Activated CD8-positive, alpha-beta memory T cell treated with anti-CD3 and anti-CD28 coated beads, Interleukin-2, amount 50 U/mL, for 24 hours (primary cell): ENCODE results near the gene DYRK1A.

Source experiments
- DNase-seq: peaks from one replicate; pipeline ENCODE4 v3.0.0-alpha.2; 2020; ENCODE audit errors: extremely low read depth

Gene DYRK1A

DNA sequence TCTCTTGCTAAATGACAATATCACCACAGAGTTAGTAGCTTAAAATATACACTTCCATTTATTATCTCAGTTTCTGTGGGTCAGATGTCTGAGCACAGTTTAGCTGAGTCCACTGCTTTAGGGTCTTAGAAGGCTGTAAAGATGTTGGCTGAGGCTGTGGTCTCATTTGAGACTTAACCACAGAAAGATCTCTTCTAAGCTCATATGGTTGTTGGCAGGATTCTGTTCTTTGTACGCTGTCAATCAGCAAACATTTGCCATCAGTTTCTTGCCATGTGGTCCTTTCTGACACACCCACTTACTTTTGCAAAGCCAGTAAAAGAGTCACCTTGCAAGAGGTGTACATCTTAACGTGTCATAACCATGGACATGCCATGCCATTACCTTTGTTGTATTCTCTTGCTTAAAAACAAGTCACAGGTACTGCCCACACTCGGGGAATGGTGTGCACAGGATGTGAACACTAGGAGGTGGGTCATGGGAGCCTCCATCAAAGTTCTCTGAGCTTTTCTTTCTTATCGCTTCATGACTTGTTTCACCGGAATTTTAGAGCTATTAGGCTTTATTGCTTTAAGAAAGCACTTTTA is 18.7 kb downstream of the DYRK1A start:
- DNase-seq: no peak

DNA sequence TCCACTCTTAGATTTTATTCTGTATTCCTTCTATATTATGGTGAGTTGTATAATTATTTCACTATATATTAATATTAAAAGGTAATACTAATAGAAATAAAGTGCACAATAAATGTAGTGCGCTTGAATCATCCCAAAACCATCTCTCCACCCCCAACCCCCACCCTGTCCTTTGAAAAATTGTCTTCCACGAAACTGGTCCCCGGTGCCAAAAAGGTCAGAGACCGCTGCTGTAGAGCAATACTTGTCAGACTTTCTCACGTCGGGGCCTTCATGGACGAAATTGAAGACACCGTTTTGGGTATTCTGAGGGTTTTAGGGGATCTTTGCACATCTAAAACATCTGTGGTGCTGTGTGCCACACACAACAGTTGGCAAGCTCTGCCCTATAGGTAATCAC is 19.6 kb downstream of the DYRK1A start:
- no peak for DNase-seq

DNA sequence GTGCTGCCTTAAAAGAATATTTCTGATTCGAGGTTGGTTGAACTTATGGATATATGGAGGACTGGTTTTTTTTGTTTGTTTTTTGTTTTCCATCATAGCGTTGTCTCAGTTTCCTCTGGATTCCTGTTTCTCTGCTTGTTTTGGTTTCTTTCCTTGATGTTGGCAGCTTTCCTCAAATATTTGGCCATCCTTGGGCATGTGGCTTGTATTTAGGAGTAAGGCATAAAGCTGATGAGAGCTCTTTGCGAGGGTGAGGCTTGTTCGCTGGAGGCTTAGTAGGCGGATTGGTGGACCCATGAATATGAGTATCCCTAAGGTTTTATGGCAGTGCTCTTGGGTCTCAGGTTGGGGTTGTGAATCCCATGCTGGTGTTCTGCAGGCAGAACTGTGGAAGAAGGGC is 22.9 kb downstream of the DYRK1A start:
- DNase-seq: no peak

DNA sequence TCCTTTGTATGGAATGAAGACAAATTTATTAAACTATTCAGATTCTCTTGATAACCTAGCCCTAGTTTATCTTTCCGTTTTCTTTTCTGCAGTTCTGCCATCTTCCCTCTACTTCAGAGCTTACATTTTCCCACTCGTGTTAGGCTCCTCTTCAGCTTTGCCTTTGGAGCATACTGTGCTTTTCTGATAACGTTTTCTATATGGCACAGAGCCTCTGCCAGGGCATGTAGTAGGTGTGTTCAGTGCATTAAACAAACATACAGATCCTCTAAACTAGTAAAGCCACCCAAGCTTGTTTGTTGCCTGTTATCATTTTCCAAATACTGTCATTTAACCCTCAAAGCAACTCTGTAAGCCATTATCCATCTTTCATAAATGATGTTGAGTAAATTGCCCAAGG is 25.1 kb downstream of the DYRK1A start:
- DNase-seq: no peak

DNA sequence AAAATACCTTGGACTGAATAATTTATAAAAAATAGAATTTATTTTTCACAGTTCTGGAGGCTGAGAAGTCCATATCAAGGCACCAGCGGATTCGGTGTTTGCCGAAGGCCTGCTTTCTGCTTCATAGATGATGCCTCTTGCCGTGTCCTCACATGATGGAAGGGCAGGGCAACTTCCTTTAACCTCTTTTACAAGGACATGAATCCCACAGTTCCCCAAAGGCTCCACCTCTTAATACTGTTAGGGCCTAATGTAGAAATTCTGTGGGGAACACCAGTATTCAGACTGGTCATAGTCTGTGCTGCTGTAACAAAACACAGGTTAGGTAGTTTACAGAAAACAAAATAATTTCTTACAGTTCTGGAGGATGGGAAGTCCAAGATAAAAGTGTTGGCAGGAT is 25.9 kb downstream of the DYRK1A start:
- DNase-seq: no peak

DNA sequence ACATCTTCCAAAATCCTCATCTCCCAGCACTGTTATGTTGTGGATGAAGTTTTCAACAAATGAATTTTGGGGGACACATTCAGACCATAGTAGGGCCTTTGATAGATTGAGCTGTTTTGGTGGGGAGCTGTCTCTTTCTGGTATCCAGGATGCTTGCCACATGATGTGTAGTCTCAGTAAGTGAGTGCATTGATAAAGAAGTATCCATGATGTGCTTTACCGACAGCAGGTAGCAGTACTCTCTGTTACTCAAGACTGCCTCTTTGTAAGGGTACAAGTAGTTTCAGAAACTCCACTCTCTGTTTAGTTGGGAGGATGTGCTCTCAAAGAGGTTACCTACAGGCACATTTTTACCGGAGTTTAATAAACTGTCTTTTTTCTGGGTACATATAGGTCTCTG is 26.5 kb downstream of the DYRK1A start:
- no peak for DNase-seq

DNA sequence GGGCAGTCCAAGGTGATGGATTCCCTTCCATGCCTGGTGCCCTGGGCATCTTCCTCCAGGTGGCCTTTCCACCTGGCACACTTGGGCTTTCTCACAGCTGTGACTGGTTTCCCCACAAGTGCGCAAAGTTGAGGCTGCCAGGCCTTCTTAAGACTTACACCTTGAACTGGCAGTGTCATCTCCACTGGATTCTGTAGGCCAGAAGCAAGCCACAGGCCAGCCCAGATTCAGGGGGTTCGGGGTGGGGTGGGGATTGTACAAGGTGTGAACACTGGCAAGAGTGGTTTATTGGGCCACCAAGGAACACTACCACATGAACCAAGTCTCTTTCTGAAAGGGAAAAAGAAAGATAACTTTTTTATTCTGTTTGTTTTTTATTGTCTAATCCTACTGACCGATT is 27.2 kb downstream of the DYRK1A start:
- no peak for DNase-seq

DNA sequence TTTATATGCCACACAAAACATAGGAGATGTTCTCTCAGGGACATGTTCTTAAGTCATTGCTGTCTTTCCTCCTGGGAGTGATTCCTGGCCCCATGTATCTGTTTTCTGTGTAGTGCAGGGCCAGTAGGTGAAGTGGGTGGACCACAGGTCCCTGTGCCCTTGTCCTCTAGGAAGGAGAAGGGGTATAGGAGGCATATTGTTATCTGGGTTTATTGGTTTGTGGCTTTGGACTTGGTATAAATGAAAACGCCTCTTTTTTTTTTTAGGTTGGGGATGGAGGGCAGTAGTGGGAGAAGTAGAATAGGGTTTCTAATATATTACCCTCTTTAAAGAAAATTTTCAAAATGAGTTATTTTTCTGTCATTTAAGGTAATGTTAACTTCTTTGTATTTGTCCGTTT is 29.4 kb downstream of the DYRK1A start:
- DNase-seq: no peak

DNA sequence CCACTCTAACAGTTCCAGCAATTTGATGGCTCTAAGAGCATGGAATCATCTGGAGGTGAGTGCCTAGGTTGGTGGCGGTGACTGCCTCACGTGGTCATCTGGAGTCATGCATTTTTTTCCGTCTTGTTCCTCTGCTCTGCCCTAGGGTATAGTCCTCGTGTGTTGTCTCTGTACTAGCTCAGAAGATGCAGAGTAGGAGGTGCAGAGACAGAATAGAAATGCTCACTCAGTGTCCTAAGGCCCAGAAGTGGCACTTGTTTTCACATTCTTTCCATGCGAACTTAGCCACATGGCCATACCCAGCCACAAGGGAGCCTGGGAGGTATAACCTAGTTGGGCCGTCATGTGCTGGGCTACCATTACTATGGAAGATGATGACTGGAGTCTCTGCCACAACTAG is 30.3 kb downstream of the DYRK1A start:
- DNase-seq: no peak

DNA sequence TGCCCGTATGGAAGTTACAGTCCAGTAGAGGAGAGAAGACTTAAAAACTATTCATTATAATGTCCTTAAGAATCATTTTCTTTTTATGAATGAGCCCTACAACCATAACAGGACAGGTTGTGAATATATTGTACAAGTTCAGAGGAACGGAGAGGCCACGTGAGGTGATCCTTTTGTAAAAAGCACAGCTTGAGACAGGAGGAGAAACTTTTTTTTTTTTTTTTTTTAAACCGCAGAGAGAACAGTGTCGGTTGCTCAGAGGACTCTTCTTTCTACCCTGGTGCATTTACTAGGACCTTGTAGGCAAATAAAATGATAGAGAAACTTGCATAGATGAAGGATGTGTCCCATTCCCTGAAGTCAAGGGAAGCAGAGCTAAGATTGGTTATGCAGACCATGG is 32.1 kb downstream of the DYRK1A start:
- no peak for DNase-seq

DNA sequence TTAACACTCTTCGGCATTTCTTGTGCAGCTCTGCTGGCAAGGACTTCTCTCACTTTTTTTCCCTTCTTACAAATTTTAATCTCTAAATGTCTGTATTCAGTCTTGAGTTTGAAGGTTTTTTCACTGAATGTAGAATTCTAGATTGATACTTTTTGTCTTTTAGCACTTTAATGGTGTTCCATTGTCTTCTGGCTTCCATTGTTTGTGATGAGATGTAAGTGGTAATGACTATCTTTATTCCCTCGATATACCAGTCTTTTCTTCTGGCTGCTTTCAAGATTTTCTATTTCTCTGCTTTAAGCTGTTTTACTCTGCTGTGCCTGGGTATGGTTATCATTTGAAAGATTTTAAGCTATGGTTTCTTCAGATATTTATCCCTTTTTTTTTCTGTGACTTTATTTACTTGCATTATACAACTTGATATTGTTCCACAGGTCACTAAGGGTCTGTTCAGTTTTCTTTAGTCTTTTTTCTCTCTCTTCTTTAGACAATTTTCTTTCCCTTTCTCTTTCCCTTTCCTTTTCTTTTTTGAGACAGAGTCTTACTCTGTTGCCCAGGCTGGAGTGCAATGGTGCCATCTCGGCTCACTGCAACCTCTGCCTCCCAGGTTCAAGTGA is 35.8 kb downstream of the DYRK1A start:
- no peak for DNase-seq

DNA sequence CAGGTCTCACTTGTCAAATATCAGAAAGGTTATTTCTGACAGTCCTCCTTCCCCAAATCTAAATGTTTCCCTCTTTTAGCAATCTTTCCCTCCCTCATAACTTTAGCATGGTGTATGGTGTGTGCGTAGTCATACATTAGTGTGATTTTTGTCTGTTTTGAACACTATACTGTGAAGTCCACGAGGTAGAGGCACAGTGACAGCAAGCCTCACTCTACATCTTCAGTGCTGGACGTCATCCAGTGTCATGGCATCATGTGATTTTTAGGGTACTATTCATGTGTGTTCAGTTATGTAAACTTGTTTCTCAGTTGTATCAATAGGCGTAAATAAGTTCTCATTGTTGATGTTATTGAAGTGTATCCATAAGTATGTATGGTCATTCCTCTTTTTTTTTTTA is 39.1 kb downstream of the DYRK1A start:
- DNase-seq: no peak

DNA sequence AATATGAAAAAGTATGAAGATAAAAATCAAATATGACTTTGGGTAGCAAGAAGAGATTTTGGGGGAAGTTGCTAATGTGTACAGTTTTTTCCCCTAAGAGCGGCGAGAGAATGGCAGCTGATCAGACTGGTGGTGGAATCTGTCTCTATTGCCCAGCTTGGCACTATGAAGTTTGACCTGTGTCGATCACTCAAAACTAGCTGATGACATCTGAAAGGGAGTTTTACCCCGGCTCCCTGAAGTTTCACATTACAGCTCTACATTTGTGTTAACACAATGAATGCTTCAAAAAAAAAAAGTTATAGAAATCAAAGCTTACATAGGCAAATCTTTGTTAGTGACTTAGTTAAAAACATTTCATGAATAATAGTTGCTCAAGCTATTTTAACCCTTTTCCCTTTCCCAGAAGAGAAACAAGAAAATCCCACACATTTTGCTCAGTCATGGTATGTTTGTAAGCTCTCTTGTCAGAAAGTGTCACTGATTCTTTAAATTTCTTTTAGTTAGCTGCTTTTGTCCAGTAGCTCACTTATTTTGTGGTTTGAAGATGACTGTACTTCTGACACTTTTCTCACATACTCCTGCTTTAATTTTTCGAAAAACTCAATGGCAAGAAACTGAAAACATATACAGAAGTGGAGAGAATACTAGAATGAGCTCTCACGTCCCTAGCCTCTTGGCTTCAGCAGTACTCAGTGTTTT is 41.3 kb downstream of the DYRK1A start:
- no peak for DNase-seq

DNA sequence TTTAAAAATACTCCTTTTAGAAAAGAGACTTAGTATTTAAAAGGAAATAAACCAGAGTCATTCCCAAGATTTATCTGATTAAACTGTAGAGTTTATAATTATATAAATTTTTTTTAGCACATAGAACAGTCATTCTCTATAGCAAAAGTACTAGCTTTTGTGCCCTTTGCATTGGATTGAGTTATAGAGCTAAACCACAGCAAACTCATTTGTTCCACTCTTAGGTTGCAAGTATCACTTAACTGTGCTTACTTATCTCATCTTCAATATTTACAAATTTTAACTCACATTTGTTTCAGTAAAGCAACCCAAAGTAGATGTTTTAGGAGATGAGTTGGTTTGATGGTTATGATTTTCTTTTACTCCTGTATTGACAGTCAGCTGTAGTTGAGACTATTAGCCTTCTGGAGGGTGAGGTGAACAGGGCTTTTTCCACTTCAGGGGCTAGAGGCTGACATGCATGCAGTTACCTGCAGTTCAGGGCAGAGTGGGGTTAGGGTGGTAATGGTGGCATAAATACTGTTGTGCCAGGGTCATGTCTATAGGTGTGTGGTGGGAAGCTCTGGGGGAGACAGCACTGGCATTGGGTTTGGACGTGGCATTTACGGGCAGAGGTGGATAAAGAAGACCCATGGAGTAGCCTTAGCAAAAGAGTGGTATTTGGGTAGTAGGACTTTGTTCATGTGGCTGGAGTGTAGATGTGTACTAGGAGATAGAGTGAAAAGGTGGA is 42.1 kb downstream of the DYRK1A start:
- no peak for DNase-seq

DNA sequence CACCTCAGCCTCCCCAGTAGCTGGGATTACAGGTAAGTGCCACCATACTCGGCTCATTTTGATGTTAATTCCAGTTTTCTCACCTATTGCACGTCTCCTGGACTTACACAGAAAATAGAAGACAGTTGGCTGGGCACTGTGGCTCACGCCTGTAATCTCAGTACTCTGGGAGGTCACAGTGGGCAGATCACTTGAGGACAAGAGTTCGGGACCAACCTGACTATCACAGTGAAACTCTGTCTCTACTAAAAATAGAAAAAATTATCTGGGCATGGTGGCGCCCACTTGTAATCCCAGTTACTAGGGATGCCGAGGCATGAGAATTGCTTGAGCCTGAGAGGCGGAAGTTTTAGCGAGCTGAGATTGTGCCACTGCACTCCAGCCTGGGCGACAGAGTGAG is 44.1 kb downstream of the DYRK1A start:
- DNase-seq: no peak

DNA sequence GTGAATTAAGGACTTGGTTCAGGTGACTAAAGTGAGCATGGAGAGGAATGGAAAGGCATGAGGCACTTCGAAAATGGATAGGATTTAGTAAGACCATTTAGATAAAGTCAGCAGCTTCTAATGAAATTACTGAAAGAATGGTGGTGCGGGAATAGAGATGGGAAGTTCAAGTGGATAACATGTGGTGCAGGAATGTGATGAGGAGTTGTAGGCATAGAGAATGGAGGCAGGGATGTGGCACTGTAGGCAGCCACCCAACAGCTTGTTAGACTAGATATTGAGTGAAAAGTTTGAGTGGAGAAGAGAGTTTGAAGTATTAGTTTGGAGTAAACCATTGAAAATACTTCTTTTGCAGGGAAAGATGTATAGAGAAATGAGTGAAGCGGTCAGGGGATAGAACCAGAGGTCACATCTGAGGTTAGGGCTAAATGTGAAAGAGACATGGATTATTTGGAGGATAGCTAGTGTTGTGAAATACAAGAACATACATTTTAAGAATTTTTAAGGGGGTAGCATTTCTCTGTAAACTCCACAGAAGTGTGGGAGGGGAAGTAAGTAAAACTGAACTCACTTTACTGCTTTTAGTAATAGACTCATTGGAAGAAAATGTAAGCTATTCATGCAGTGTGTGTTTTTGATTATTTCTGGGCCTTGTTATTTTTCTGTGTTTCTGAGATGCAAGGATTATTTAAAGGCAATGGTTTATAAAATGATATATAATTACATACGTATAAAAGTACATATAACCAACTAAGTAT is 46.2 kb downstream of the DYRK1A start:
- DNase-seq: no peak

DNA sequence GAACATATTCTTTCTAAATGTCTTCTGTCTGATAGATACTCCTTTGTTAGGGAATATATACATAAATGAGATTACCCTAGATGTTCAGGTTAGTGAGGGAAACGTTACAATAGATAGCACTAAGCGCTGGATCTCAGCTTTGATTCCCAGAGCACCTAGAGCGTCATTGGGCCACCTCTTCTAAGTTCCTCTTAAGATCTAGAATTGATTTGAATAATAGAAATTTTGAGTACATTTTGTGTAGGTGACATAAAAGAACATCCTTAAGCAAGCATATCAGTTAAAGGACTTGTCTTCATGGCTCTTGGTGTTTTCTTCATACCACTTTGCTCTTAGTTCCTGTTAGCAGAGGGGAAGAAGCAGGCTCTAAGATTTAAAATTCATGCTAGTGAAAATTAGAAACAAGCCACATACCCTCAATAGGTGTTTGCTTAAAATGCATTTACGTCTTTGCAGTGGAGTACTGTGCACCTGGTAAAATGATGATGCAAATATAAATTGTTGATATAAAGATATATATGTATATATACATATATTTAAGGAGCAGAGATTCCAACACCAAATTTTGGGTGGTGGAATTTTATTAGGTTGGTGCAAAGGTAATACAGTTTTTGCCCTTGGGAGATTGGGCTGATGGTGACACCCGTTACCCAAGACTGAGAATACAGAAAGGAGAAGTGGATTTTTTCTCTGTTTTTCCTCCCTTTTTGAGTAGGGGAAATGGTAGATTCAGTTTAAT is 47.1 kb downstream of the DYRK1A start:
- DNase-seq: no peak

DNA sequence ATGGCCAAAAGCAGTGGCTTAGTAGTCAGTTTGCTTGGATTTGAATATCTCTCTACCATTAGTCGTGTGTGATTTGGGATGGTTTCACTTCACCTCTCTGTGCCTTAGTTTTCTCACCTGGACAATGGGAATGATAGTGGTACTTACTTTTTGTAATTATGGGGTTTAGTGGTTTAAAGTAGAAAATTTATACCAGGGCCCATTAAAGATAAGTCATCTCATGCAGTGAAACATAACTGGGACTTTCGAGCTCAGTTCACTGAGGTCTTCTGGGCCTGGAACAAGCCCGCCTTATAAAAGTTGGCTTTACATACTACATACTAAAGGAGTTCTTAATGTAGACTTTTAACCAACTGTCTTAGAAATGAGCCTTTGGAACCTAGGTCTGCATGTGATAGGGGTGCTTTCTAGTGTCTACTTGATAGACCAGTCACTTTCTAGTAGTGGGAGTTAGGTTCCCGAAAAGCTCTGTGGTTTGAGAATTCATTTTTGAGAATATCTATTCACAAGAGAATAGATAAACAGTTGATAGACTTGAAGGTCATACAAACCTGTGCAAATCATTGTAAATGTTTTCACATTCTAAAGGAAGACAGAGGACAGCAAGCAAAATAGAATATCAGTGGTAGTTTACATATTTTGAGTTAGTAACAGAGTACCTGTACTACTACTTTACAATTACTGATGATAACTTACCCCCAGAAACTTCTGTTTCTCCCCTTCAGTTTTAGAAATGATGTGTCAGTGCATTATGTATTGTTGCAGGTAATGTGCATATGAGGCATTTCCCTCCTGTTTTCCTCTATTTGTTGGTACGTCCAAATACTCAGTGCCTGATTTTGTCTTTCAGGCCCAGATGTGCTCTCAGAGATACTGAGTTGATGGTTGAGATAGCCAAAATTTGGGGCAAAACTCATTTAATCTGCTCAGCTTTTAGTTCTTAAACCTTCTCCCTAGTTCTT is 48.0 kb downstream of the DYRK1A start:
- no peak for DNase-seq

DNA sequence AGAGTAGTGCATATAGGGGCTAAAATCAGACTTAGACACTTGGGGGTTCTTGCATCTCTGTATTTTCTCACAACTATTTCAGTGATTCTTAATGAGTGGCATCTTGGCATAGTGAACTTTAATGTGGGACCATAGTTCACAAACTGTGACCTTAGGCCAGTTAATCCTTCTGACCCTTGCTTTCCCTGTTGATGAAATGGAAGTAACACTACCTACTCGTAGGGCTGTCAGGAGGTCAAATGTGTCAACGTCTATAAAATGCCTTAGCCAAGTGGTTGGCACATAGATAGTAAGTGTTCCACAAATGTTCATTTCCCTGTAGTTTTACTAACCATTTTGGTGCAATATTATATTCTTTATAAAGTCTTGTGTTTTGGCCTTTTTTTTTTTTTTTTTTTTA is 49.4 kb downstream of the DYRK1A start:
- DNase-seq: no peak

DNA sequence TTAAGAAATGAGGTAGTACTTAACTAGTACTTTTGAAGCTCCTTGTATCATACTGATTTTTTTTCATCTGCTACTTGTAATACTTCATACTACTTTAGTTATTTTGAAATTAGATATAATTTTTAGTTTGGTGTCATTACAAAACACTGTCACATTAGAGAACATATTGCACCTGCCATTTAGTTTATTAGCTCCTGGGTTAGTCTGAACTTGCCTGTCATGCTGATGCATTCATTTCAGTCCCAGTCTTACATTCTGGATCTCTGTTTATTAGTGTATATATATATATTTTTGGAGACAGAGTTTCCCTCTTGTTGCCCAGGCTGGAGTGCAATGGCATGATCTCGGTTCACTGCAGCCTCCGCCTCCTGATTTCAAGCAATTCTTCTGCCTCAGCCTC is 50.3 kb downstream of the DYRK1A start:
- DNase-seq: no peak
